WTC11 (cell line): ENCODE data around the gene MOB3A. TPM values are rescaled to one million over a fixed set of nuclear protein-coding genes. Genes with fewer than 3 reads are reported as not detected.

Experiments used
- ATAC-seq: fragments of 200-7000 bp; cut with Tn5 transposase; 2 replicates; pipeline ENCODE4 v1.10.0; 2021; ENCODE audit warnings: mild to moderate bottlenecking, moderate library complexity
- CTCF ChIA-PET: fragments of 300-600 bp; sonication (Branson Sonifier 250); formaldehyde crosslinking; loops from one replicate; lab custom pipeline; 2021; ENCODE audit warnings: antibody characterized with exemption; lab: Charles Lee
- POLR2A ChIA-PET: fragments of 350-600 bp; sonication (Branson Sonifier 250); formaldehyde crosslinking; loops from one replicate; lab custom pipeline; 2021; ENCODE audit warnings: antibody characterized with exemption; lab: Charles Lee
- DNase-seq: peaks from one replicate; pipeline ENCODE4 v3.0.0; 2021; ENCODE audit warnings: low spot score
- H3K27ac Mint-ChIP-seq: 2 replicates; pipeline ENCODE4 v1.8.0; 2021; ENCODE audit warnings: mixed read lengths
- H3K27me3 Mint-ChIP-seq: 2 replicates; pipeline ENCODE4 v1.8.0; 2021; ENCODE audit warnings: low read depth, mild to moderate bottlenecking, moderate library complexity, mixed read lengths
- H3K36me3 Mint-ChIP-seq: 2 replicates; pipeline ENCODE4 v1.8.0; 2021; ENCODE audit warnings: mixed read lengths
- H3K4me1 Mint-ChIP-seq: 2 replicates; pipeline ENCODE4 v1.8.0; 2022; ENCODE audit warnings: mixed read lengths
- H3K4me3 Mint-ChIP-seq: 2 replicates; pipeline ENCODE4 v1.8.0; 2021; ENCODE audit warnings: mild to moderate bottlenecking, moderate library complexity, mixed read lengths
- H3K9me3 Mint-ChIP-seq: 2 replicates; pipeline ENCODE4 v1.8.0; 2021; ENCODE audit warnings: mixed read lengths
- CBFB ChIP-seq: sonication (generic); formaldehyde crosslinking; IDR thresholded peaks from 2 replicates; pipeline ENCODE4 v1.8.1; 2022; ENCODE audit warnings: mild to moderate bottlenecking, low read depth, missing genetic modification reagents
- CREB1 ChIP-seq: sonication (generic); formaldehyde crosslinking; IDR thresholded peaks from 2 replicates; pipeline ENCODE4 v1.8.0; 2023; ENCODE audit warnings: mild to moderate bottlenecking, missing genetic modification reagents
- CREM ChIP-seq: sonication (generic); formaldehyde crosslinking; IDR thresholded peaks from 2 replicates; pipeline ENCODE4 v1.8.1; 2022; ENCODE audit warnings: mild to moderate bottlenecking, missing genetic modification reagents, moderate library complexity
- ELF4 ChIP-seq: sonication (generic); formaldehyde crosslinking; IDR thresholded peaks from 2 replicates; pipeline ENCODE4 v1.8.1; 2022; ENCODE audit warnings: low read depth, mild to moderate bottlenecking, moderate library complexity, missing genetic modification reagents
- GRHL2 ChIP-seq: fragments of 250-450 bp; sonication (Bioruptor Pico); IDR thresholded peaks from 2 replicates; pipeline ENCODE4 v1.8.0; 2022; ENCODE audit warnings: mild to moderate bottlenecking, moderate library complexity; ENCODE audit not compliant: insufficient replicate concordance, severe bottlenecking
- HMGXB4 ChIP-seq: sonication (generic); formaldehyde crosslinking; IDR thresholded peaks from 2 replicates; pipeline ENCODE4 v1.8.1; 2023; ENCODE audit warnings: mild to moderate bottlenecking, moderate library complexity, missing genetic modification reagents
- IRF1 ChIP-seq: sonication (generic); formaldehyde crosslinking; IDR thresholded peaks from 2 replicates; pipeline ENCODE4 v1.8.0; 2023; ENCODE audit warnings: missing genetic modification reagents
- JAZF1 ChIP-seq: fragments of 250-450 bp; sonication (Bioruptor Pico); IDR thresholded peaks from 2 replicates; pipeline ENCODE4 v1.9.0; 2021; ENCODE audit warnings: moderate library complexity, mild to moderate bottlenecking, inconsistent platforms
- OVOL2 ChIP-seq: fragments of 250-450 bp; sonication (Bioruptor Pico); IDR thresholded peaks from 2 replicates; pipeline ENCODE4 v1.9.0; 2021; ENCODE audit warnings: mild to moderate bottlenecking, borderline replicate concordance
- RELA ChIP-seq: sonication (generic); formaldehyde crosslinking; IDR thresholded peaks from 2 replicates; pipeline ENCODE4 v1.8.1; 2022; ENCODE audit warnings: missing genetic modification reagents, mild to moderate bottlenecking, borderline replicate concordance
- TCF7 ChIP-seq: sonication (generic); formaldehyde crosslinking; IDR thresholded peaks from 2 replicates; pipeline ENCODE4 v1.8.0; 2022; ENCODE audit warnings: mild to moderate bottlenecking, low read depth, missing genetic modification reagents, moderate library complexity
- ZNF219 ChIP-seq: sonication (generic); formaldehyde crosslinking; IDR thresholded peaks from 2 replicates; pipeline ENCODE4 v1.8.0; 2023; ENCODE audit warnings: missing genetic modification reagents, mild to moderate bottlenecking, borderline replicate concordance
- ZNF396 ChIP-seq: fragments of 250-450 bp; sonication (Bioruptor Pico); IDR thresholded peaks from 2 replicates; pipeline ENCODE4 v1.8.0; 2021; ENCODE audit warnings: mild to moderate bottlenecking, moderate library complexity, borderline replicate concordance
- ZNF416 ChIP-seq: fragments of 250-450 bp; sonication (Bioruptor Pico); IDR thresholded peaks from 2 replicates; pipeline ENCODE4 v1.9.0; 2021; ENCODE audit warnings: mild to moderate bottlenecking, inconsistent platforms
- ZNF425 ChIP-seq: fragments of 250-450 bp; sonication (Bioruptor Pico); conservative IDR thresholded peaks from 2 replicates; pipeline ENCODE4 v1.9.0; 2021; ENCODE audit warnings: mild to moderate bottlenecking
- ZNF671 ChIP-seq: fragments of 250-450 bp; sonication (Bioruptor Pico); IDR thresholded peaks from 2 replicates; pipeline ENCODE4 v1.8.0; 2021; ENCODE audit warnings: mild to moderate bottlenecking
- total RNA-seq: library from RNA; stranded (reverse); gene quantifications from 3 replicates; pipeline ENCODE4 v1.2.3, GENCODE V29; 2021
- TF ChIP-seq, protein P1 (sequence below): fragments of 250-450 bp; sonication (Bioruptor Pico); IDR thresholded peaks from 2 replicates; pipeline ENCODE4 v1.9.0; 2021; ENCODE audit warnings: moderate library complexity, mild to moderate bottlenecking, inconsistent platforms, borderline replicate concordance
- TF ChIP-seq, protein P2 (sequence below): fragments of 200-600 bp; IDR thresholded peaks from 2 replicates; pipeline ENCODE4 v1.8.0; 2022; ENCODE audit warnings: antibody characterized with exemption
- TF ChIP-seq, protein P3 (sequence below): sonication (generic); formaldehyde crosslinking; IDR thresholded peaks from 2 replicates; pipeline ENCODE4 v1.8.1; 2022; ENCODE audit warnings: mild to moderate bottlenecking, missing genetic modification reagents, moderate library complexity, borderline replicate concordance

The MOB3A gene
- total RNA-seq, 1 experiment from 2014 or later = 8.1 TPM

- TF ChIP-seq ZNF425 (CRISPR knock-in tag) (no peak), OVOL2 (CRISPR knock-in tag) (no peak)
Measured at GRCh38 chr19:2063824-2064223, 32.3 kb downstream of the MOB3A start (continued).

- Mint-ChIP-seq H3K27me3 (no peaks in the 10 kb centered on the region), H3K27ac (peak overlapping the region; percentile 97), H3K36me3 (no peaks in the 10 kb centered on the region), H3K9me3 (no peaks in the 10 kb centered on the region), H3K4me3 (peak overlapping the region; percentile 87), H3K4me1 (peaks cover 28% of the 10 kb centered on the region)
- ChIA-PET CTCF (interaction anchor here (0.6 to 1.2 kb wide), 2 partner anchors 10 to 11 kb away, joined by 3 to 5 read pairs; no protein-coding TSS in a partner anchor), POLR2A (interaction anchor here (0.9 kb wide), 1 partner anchor 11 kb away, joined by 3 read pairs; no protein-coding TSS in a partner anchor)
- TF ChIP-seq IRF1 = no peak
- ATAC-seq (no peak), DNase-seq (no peak)
Measured at GRCh38 chr19:2062770-2063169, 33.4 kb downstream of the MOB3A start.

DNA sequence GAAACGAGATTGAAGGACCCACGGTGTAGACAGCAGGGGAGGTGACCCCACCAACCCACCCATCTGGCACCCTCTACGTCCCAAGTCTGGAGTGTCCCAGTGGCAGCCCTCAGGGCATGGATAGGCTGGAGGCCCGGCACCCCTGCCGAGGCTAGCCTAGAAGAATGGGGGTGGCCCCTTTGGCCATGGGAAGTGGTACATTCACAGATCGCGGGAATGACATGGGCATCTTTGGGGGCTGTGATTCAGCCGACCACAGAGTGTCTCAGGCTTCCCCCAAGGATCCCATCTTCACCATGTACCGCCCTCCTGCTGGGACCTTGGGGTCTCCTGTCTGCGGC is 33.8 kb downstream of the MOB3A start:
- H3K4me1 Mint-ChIP-seq = peaks cover 28% of the 10 kb centered on the region
- peak overlapping the region; percentile 87 for H3K4me3 Mint-ChIP-seq
- H3K27ac Mint-ChIP-seq = peak overlapping the region; percentile 97
- DNase-seq (no peak), ATAC-seq (no peak)
- POLR2A ChIA-PET = interaction anchor here (0.6 to 0.9 kb wide), 4 partner anchors 10 to 307 kb away, joined by 3 to 4 read pairs (median 3); no protein-coding TSS in a partner anchor
- no peaks in the 10 kb centered on the region for H3K27me3 Mint-ChIP-seq
- H3K9me3 Mint-ChIP-seq = no peaks in the 10 kb centered on the region
- TF ChIP-seq, protein P1, sequence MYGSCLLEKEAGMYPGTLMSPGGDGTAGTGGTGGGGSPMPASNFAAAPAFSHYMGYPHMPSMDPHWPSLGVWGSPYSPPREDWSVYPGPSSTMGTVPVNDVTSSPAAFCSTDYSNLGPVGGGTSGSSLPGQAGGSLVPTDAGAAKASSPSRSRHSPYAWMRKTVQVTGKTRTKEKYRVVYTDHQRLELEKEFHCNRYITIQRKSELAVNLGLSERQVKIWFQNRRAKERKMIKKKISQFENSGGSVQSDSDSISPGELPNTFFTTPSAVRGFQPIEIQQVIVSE (CRISPR knock-in tag) = no peak
- no peak for TF ChIP-seq JAZF1
- no peak for TF ChIP-seq ZNF671 (CRISPR knock-in tag)
- TF ChIP-seq RELA (CRISPR knock-in tag) = 0 out of 2 replicates have a peak, but pooled peaks have one; percentile 33
- no peak for TF ChIP-seq ZNF416 (CRISPR knock-in tag)
- TF ChIP-seq CREM (CRISPR knock-in tag) = 0 out of 2 replicates have a peak, but pooled peaks have one; percentile 35
- TF ChIP-seq GRHL2 (CRISPR knock-in tag) = no peak
- TF ChIP-seq, all 79 proteins: peak for 2
- H3K36me3 Mint-ChIP-seq = no peaks in the 10 kb centered on the region
- CTCF ChIA-PET = interaction anchor here (0.9 to 1.0 kb wide), 4 partner anchors 8 to 132 kb away, joined by 4 to 5 read pairs (median 4); no protein-coding TSS in a partner anchor

DNA sequence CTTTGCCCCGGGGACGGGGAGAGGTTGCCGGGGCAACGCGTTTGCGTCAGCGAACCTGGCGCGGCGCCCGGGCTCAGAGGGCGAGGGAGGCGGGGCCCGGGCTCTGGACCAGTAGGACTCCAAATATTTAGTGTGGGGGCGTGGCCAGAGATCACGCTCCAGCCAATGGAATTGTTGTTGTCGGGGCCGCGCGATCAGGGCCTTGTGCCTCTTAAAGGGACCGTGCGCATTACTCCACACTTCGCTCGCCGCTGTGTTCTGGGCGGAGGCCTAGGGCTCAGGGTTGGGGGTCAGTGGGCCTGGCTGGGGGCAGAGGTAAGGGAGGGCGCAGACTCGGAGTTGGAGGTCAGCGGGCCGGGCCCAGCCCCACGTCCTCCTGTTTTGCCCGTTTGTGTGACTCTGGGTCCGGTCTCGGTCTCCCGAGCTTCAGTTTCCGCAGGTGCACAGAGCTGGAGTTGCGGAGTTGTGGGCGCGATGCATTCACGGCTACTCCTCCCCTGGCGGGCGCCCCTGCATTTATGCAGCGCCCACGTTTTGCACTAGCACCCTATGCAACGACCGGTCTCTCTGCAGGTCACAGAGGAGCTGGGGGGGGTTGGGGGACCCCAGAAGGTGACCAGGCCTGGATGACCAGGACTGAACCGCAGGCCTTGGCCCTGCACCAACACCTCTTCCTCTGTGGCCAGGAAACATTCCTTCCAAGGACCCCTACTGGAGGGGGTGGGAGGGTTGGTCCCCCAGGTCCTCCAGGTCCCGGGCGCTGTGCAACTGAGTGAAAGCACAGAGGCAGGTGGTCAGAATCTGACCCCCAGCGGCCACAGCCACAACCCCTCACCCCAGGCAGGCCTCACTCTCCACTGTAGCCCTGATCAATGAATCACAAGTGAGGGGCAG is 34.4 kb downstream of the MOB3A start:
- POLR2A ChIA-PET = interaction anchor here (0.6 to 0.9 kb wide), 3 partner anchors 20 to 307 kb away, joined by 3 to 4 read pairs (median 3); no protein-coding TSS in a partner anchor
- peak; percentile 99 for DNase-seq
- Mint-ChIP-seq H3K9me3 (no peaks in the 10 kb centered on the region), H3K36me3 (no peaks in the 10 kb centered on the region), H3K4me3 (peak overlapping the region; percentile 87), H3K4me1 (peaks cover 28% of the 10 kb centered on the region), H3K27ac (peak overlapping the region; percentile 97), H3K27me3 (no peaks in the 10 kb centered on the region)
- peak; percentile 89 for ATAC-seq
- CTCF ChIA-PET = interaction anchor here (0.7 to 1.1 kb wide), 6 partner anchors 9 to 132 kb away, joined by 3 to 5 read pairs (median 4); no protein-coding TSS in a partner anchor
- TF ChIP-seq ELF4 = no peak
- TF ChIP-seq, protein P2, sequence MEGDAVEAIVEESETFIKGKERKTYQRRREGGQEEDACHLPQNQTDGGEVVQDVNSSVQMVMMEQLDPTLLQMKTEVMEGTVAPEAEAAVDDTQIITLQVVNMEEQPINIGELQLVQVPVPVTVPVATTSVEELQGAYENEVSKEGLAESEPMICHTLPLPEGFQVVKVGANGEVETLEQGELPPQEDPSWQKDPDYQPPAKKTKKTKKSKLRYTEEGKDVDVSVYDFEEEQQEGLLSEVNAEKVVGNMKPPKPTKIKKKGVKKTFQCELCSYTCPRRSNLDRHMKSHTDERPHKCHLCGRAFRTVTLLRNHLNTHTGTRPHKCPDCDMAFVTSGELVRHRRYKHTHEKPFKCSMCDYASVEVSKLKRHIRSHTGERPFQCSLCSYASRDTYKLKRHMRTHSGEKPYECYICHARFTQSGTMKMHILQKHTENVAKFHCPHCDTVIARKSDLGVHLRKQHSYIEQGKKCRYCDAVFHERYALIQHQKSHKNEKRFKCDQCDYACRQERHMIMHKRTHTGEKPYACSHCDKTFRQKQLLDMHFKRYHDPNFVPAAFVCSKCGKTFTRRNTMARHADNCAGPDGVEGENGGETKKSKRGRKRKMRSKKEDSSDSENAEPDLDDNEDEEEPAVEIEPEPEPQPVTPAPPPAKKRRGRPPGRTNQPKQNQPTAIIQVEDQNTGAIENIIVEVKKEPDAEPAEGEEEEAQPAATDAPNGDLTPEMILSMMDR = no peak
- no peak for TF ChIP-seq CREM (CRISPR knock-in tag)
- no peak for TF ChIP-seq HMGXB4
- no peak for TF ChIP-seq TCF7 (CRISPR knock-in tag)
- TF ChIP-seq, protein P3, sequence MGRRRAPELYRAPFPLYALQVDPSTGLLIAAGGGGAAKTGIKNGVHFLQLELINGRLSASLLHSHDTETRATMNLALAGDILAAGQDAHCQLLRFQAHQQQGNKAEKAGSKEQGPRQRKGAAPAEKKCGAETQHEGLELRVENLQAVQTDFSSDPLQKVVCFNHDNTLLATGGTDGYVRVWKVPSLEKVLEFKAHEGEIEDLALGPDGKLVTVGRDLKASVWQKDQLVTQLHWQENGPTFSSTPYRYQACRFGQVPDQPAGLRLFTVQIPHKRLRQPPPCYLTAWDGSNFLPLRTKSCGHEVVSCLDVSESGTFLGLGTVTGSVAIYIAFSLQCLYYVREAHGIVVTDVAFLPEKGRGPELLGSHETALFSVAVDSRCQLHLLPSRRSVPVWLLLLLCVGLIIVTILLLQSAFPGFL (CRISPR knock-in tag) = no peak
- no peak for TF ChIP-seq CBFB
- no peak for TF ChIP-seq ZNF396 (CRISPR knock-in tag)
- TF ChIP-seq CREB1 (CRISPR knock-in tag) = no peak
- no peak for TF ChIP-seq ZNF219
